T follicular helper cell (primary cell): ENCODE results near the gene SNCA.

ENCODE experiments used
- DNase-seq: peaks from one replicate; pipeline ENCODE4 v3.0.0-alpha.2; 2020; ENCODE audit warnings: low read depth

The SNCA gene

GRCh38 chr4:89704651-89705395 lies 132.1 kb downstream of the SNCA start:
- no peak for DNase-seq

DNA sequence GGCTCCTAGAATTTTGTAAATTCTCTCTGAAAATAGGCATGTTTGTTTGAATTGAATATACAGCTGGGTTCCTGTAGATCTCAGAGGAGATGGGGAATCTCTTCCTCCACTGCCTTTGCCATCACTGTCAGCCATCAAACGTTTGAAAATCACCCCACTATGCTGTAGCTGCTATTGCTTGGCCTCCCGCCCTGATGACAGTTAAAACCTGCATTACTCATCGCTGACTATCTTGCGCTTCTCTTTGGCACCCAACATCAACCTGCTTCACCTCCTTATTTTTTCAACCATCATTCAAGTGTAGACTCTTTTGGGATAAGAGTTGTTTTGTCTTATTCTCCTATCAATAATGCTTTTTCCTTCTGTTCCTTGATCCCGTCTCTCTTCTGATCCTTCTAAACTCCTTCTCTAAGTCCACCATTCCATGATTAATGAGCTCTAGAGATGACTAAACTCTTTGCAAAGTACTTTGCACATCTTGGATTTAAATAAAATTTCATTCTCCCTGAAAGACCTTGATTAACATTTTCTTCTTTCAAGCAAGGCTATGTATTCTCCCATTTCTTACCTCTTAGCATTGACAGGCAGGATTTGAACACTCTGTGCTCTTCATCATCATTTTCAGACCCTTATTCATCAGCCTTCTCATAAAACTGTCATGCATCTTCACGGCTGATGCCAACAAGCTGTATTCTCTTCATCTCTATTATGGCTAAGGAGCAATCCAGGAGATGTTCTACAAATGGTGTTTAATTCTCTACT lies 133.0 kb downstream of the SNCA start:
- no peak for DNase-seq

GRCh38 chr4:89700766-89701423 lies 136.1 kb downstream of the SNCA start:
- DNase-seq = no peak

- no peak for DNase-seq
These were observed 151.3 kb downstream of the SNCA start for GRCh38 chr4:89685690-89686089.

GRCh38 chr4:89685277-89685676 lies 151.7 kb downstream of the SNCA start:
- DNase-seq = no peak

- no peak for DNase-seq
These were observed 152.4 kb downstream of the SNCA start for GRCh38 chr4:89684536-89684935.

DNA sequence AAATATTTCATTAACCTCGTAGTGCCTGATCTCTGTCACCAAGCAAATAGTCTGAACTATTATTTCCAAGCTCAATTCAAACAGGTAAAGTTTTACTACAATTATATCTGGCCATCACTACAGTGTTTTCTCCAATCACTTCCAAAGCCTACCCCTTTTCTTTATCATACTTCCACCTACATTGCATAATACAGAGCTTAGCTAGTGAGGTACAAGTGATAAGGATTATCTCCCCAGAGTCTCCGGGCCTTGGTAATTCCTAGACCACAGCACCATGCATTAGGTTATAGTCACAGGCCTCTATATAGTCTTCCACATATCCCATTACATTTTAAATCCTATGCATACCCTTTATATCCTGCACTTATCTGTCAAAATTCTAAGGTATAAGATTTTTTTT lies 154.2 kb downstream of the SNCA start:
- DNase-seq = no peak

DNA sequence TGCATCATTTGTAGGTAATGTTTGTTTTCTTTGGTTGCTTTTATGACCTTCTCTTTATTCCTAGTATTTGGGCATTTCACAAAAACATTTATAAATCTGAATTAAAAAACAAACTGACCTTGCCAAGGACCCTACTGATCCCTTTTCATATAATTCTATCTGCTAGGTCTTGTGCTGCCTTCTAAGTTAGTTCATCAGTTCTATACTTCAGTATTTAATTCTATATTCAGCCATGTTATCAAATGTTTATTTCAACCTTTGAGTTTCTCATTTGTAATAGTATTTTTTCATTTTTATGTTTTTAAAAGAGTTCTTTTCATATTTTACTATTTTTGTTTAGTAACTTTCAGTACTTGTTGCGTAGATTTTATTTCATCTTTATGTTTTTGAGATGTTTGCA lies 155.3 kb downstream of the SNCA start:
- DNase-seq = no peak

GRCh38 chr4:89681219-89681618 lies 155.7 kb downstream of the SNCA start:
- no peak for DNase-seq

- DNase-seq = no peak
These were observed 162.0 kb downstream of the SNCA start for GRCh38 chr4:89674876-89675459.
